Neuron (in vitro differentiated cells): Measurements from ENCODE around the gene CAPSL.

Experiments
- H2AFZ ChIP-seq: one replicate; pipeline ENCODE4 v1.6.1; 2013; ENCODE audit warnings: low read depth, mild to moderate bottlenecking, inconsistent platforms, low read length, moderate library complexity
- H3K27me3 ChIP-seq: one replicate; pipeline ENCODE4 v1.6.1; 2013; ENCODE audit warnings: low read length; ENCODE audit not compliant: insufficient read depth
- H3K36me3 ChIP-seq: one replicate; pipeline ENCODE4 v1.6.1; 2013; ENCODE audit warnings: low read length; ENCODE audit not compliant: insufficient read depth
- H3K4me1 ChIP-seq: one replicate; pipeline ENCODE4 v1.6.1; 2013; ENCODE audit warnings: low read length; ENCODE audit not compliant: insufficient read depth
- H3K4me3 ChIP-seq: 2 replicates; pipeline ENCODE4 v1.5.1; 2013; ENCODE audit warnings: mild to moderate bottlenecking, low read length, moderate library complexity
- H3K9me3 ChIP-seq: one replicate; pipeline ENCODE4 v1.6.1; 2013; ENCODE audit warnings: low read length

Gene CAPSL

GRCh38 chr5:35926389-35927051 lies 11.9 kb downstream of the CAPSL start:
- H3K27me3 ChIP-seq, result peaks cover 8% of the 10 kb centered on the region
- H3K4me3 ChIP-seq, result no peak overlapping the region
- no peaks in the 10 kb centered on the region for H3K9me3 ChIP-seq
- H3K36me3 ChIP-seq, result no peaks in the 10 kb centered on the region
- H3K4me1 ChIP-seq, result no peaks in the 10 kb centered on the region
- no peak overlapping the region for H2AFZ ChIP-seq

GRCh38 chr5:35924950-35925722 lies 13.3 kb downstream of the CAPSL start:
- Histone ChIP-seq H3K36me3 (no peaks in the 10 kb centered on the region), H3K9me3 (no peaks in the 10 kb centered on the region), H3K4me1 (no peaks in the 10 kb centered on the region), H2AFZ (no peak overlapping the region), H3K27me3 (peaks cover 8% of the 10 kb centered on the region), H3K4me3 (no peak overlapping the region)

- Histone ChIP-seq H3K27me3 (peaks cover 8% of the 10 kb centered on the region), H3K4me3 (no peak overlapping the region), H3K36me3 (no peaks in the 10 kb centered on the region), H3K9me3 (no peaks in the 10 kb centered on the region), H3K4me1 (no peaks in the 10 kb centered on the region), H2AFZ (no peak overlapping the region)
Measured at GRCh38 chr5:35924122-35924949, 14.1 kb downstream of the CAPSL start.

GRCh38 chr5:35922468-35922867 lies 16.0 kb downstream of the CAPSL start:
- peaks cover 8% of the 10 kb centered on the region for H3K27me3 ChIP-seq
- no peaks in the 10 kb centered on the region for H3K4me1 ChIP-seq

GRCh38 chr5:35921930-35922329 lies 16.5 kb downstream of the CAPSL start:
- no peaks in the 10 kb centered on the region for H3K4me1 ChIP-seq
- no peaks in the 10 kb centered on the region for H3K9me3 ChIP-seq
- H3K36me3 ChIP-seq, result no peaks in the 10 kb centered on the region
- H2AFZ ChIP-seq, result no peak overlapping the region
- H3K4me3 ChIP-seq, result no peak overlapping the region
- peaks cover 8% of the 10 kb centered on the region for H3K27me3 ChIP-seq

More at GRCh38 chr5:35922468-35922867, 16.0 kb downstream of the CAPSL start:
- H3K4me3 ChIP-seq, result no peak overlapping the region
- no peaks in the 10 kb centered on the region for H3K36me3 ChIP-seq
- H2AFZ ChIP-seq, result no peak overlapping the region
- H3K9me3 ChIP-seq, result no peaks in the 10 kb centered on the region

GRCh38 chr5:35920890-35921289 lies 17.5 kb downstream of the CAPSL start:
- H2AFZ ChIP-seq, result no peak overlapping the region
- H3K4me1 ChIP-seq, result no peaks in the 10 kb centered on the region
- no peaks in the 10 kb centered on the region for H3K36me3 ChIP-seq
- H3K9me3 ChIP-seq, result no peaks in the 10 kb centered on the region
- H3K4me3 ChIP-seq, result no peak overlapping the region
- peaks cover 8% of the 10 kb centered on the region for H3K27me3 ChIP-seq

- no peak overlapping the region for H3K4me3 ChIP-seq
- no peaks in the 10 kb centered on the region for H3K36me3 ChIP-seq
- no peaks in the 10 kb centered on the region for H3K4me1 ChIP-seq
- H3K9me3 ChIP-seq, result no peaks in the 10 kb centered on the region
- no peak overlapping the region for H2AFZ ChIP-seq
- peaks cover 2% of the 10 kb centered on the region for H3K27me3 ChIP-seq
Measured at GRCh38 chr5:35919191-35919590, 19.2 kb downstream of the CAPSL start.

- Histone ChIP-seq H3K9me3 (no peaks in the 10 kb centered on the region), H3K36me3 (no peaks in the 10 kb centered on the region), H3K4me3 (no peak overlapping the region), H3K4me1 (no peaks in the 10 kb centered on the region), H3K27me3 (no peaks in the 10 kb centered on the region), H2AFZ (no peak overlapping the region)
Measured at GRCh38 chr5:35908814-35909213, 29.6 kb downstream of the CAPSL start.

- Histone ChIP-seq H3K9me3 (no peaks in the 10 kb centered on the region), H3K4me3 (no peak overlapping the region), H3K4me1 (no peaks in the 10 kb centered on the region), H3K27me3 (no peaks in the 10 kb centered on the region), H3K36me3 (no peaks in the 10 kb centered on the region), H2AFZ (no peak overlapping the region)
Measured at GRCh38 chr5:35908228-35908627, 30.2 kb downstream of the CAPSL start.

- no peaks in the 10 kb centered on the region for H3K36me3 ChIP-seq
- H2AFZ ChIP-seq, result no peak overlapping the region
- no peak overlapping the region for H3K4me3 ChIP-seq
- no peaks in the 10 kb centered on the region for H3K27me3 ChIP-seq
- no peaks in the 10 kb centered on the region for H3K4me1 ChIP-seq
- H3K9me3 ChIP-seq, result no peaks in the 10 kb centered on the region
Measured at GRCh38 chr5:35904443-35905132, 33.8 kb downstream of the CAPSL start.

GRCh38 chr5:35903631-35904203 lies 34.7 kb downstream of the CAPSL start:
- Histone ChIP-seq H3K4me3 (no peak overlapping the region), H2AFZ (no peak overlapping the region), H3K27me3 (no peaks in the 10 kb centered on the region), H3K36me3 (no peaks in the 10 kb centered on the region), H3K9me3 (no peaks in the 10 kb centered on the region), H3K4me1 (no peaks in the 10 kb centered on the region)

- Histone ChIP-seq H3K4me3 (no peak overlapping the region), H3K36me3 (no peaks in the 10 kb centered on the region), H2AFZ (no peak overlapping the region), H3K9me3 (no peaks in the 10 kb centered on the region), H3K4me1 (no peaks in the 10 kb centered on the region), H3K27me3 (no peaks in the 10 kb centered on the region)
Measured at GRCh38 chr5:35902046-35902672, 36.3 kb downstream of the CAPSL start.
